GM18873 (cell line): Measurements from ENCODE around the gene NR1H4.
"Not testable (repeated sequence)": the region's sequence is repeated elsewhere in the genome, so short reads cannot be mapped to it uniquely, and the experiment has no call there.

Source experiments
- ATAC-seq: cut with Tn5 transposase; IDR thresholded peaks from one replicate; pipeline ENCODE4 v1.9.1; 2021; ENCODE audit warnings: mild to moderate bottlenecking, moderate library complexity, moderate number of reproducible peaks; ENCODE audit not compliant: unreplicated experiment, low FRiP score

Gene NR1H4

DNA sequence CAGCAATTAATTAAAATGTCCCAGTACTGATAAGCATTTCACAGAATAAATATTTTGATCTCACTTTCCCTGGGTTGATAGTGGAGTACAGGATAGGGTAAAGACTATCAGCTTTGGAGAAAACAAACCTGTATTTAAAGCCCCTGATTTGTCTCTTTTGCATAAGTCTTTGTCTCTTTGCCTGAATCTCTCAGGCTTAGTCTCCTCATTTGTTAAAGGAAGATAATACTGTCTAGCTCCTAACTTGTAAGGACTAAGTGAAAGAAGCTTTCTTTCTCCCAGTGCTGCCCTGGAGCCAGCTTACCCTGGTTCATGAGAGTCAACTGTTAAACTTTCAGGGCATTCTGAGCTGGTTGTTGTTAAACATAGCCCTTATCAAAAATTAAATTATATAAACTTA is 5.5 kb upstream of the NR1H4 start:
- no peak for ATAC-seq

DNA sequence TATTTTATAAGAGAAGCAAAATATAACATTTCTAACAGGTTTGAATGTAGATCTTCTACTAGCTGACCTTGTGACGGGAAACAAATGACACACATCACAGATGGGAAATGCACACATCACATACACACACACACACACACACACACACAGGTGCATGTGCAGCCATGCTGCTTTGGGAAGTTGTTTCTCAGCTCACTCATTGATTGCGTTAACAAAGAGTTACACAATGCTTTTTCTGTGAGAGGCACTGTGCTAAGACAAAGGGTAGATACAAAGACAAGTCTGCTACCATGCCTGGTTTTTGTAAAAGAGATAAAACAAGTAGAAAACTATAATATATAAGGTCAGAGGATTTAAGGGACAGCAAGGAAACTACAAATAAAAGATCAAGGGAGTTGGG is 1.3 kb upstream of the NR1H4 start:
- ATAC-seq: no peak

DNA sequence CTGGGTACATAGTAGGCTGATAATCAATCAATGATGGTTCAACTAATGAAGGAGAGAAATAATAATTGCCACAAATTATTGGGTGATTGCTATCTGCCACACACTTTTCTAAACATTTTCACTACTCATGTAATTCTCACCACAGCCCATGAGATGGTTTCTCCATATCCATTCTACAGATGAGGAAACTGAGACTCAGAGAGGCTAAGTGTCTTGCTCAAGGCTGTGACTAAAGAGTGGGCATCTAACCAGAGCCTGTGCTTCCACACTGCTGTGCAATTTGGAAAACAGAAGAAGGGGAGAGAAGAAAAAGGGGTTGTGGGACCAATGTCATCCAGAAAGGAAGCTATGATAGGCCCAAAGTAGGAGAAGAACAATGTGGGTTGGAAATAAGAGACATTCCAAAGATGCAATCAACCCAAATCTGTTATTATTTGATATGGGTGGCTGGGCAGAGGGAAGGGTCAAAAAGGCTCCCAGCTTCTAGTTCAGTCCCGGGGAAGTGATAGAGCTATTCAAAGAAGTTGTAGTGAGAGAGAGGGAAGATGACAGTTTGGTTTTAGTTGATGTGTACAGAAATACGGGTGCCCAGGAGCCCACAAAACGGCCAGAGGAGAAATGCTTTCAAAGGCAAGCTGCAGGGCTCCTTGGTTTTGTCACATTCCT is 483 bp upstream of the NR1H4 start:
- no peak for ATAC-seq

DNA sequence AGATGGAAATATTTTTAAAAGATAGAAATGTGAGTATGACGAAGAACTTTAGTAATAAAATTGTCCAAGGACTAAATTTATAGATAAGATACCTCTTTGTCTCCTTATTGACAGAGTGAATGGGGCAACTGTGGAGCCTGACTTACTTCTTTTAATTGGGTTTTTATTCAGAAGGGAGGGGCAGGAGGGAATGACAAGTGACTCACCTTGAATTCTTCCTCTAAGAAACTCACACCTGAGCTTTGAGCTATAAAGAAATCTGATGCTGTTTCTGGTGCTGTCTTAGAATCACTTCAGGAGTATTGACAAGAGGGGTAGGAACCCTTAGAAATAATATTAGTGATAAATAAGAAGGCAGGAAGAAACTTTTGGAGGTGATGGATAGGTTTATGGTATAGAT is 951 bp downstream of the NR1H4 start:
- ATAC-seq: no peak

DNA sequence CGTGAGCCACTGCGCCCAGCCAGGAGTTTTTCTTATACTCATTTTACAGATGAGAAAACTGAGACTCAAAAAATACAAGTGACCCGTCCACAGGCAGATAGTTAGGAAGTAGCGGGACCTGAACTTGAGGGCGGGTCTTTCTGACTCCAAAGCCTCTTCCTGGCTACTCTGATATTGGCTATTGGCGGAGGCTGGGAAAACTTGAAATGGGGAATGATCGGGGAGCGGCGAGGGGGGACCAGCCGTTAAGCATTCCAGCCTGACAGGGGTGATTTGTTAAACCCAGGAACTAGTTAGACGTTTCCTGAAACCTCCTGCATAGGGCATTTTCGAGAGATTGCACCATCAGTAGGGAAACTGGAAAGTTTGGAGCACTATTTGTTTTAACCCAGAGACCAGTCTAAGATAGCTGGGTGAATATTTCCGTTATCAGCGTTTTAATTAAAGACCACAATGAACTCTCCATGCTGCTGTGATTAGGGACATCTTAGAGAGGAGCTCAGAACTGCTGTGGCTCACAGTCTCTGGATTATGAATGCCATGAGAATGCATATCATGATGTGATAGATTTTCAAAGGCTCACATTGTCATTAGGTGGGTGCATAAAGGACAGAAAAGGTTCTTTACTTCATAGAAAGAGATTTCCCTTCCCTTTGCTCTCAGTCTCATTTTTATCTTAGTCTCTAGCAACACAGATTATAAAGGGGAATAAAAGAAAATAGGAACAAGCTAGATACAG is 2.5 kb downstream of the NR1H4 start:
- ATAC-seq: no peak

DNA sequence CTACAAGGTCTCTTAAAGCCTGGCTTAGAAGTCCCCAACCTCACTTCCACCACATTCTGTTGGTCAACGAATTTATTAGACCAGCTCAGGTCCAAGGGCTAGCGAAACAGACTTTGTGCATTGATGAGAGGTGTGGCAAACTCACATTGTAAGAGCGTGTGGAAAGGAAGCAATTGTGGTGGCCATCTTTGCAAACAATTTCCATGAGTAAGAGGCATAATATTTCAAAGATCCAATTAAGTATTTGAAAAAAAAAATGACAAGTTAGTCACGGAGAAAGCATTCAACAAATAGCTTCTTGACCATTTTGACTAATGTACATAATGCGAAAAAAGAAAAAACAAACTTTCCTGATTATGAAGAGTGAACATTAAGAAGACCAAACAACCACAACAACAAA is 7.4 kb downstream of the NR1H4 start:
- no peak for ATAC-seq

DNA sequence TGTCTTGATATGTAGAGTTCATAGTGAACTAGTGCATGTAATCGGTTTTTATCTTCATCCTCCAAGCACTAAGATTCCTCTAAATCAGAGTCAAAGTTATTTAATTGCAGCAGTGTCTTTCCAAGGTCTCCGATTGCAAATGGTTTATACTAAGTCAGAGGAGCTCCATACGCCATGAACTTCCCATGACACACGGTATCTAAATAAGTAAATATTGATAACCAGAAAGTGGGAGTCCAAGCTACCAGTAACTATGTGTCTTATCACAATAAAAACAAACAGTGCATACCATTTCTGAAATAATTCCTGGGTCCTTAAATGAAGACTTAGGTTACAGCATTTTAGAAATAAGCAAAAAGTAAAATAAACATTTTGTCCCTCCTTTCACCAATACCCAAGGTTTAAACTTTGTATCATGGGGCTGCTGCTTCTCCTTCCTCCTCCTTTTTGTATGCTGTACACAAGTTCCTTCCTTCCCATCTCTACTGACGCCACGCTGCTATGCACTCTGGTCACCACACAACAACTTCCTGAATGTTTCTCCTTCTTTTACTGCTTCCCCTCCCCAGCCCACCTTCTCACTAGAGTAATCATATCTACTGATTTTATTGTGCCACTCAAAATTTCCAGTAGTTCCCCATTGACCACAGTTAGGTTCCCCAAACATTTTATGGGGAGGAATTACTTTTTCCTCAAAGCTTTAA is 10.7 kb downstream of the NR1H4 start:
- no peak for ATAC-seq

DNA sequence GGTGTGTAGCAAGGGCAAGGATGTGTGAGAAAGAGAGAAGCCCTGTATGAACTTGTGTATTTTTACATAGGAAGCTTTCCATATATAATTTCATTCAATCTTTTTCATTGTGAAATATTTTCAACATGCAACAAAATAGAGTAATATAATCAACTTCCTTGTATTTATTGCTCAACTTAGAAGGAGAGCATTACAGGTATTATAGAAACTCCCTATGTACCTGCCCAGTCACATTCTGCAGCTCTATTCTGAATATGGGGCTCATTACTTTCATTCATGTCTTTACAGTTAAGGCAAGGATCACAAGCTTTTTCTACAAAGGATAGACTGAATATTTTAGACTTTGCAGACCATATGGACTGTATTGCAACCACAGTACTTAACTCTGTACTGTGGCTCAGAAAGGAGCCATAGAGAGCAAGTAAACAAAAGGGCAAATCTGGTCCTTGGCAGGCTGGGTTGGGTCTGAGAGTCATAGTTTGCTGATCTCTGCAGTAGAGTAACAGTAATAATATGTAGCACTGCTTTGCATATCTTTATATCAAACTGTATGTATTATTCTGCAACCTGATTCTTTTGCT is 11.3 kb downstream of the NR1H4 start:
- no peak for ATAC-seq

DNA sequence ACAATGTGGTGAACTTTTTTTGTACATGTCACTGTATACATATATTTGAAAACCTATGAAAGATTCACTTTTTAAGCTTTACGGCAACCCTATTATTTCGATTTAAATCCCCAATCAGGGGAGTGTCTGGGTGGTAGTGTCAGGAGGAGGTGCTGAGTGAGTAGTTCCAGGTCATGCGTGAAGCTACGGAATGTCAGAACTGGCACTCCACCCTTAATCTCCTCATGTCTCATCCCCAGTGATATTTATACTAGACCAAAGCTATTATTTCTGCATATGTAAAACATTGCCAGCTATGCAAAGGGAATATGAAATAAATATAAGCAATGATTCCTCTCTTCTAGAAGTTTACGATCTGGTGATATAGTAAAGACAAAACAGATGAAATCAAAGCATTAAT is 12.3 kb downstream of the NR1H4 start:
- no peak for ATAC-seq

DNA sequence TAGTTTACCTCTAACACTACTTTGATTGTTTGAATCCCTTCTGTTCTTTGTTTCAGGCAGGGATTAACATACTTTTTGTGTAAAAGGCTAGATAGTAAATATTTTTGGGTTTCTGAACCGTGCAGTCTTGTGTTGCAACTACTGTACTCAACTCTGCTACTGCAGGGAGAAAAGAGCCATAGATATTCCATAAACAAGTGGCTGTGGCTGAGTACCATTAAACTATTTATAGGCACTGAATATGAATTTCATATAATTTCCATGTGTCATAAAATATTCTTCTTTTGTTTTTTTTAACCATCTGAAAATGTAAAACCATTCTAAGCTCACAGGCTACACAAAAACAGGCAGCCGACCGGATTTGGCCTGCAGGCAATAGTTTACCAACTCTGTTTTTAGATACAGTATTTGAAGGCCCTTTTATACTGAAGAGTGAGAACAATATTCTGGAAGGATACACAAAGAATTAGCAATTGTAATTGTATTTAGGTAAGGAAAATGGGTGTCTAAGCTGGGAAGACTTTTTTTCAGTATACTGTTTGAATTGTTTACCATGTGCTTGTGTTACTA is 15.7 kb downstream of the NR1H4 start:
- no peak for ATAC-seq

DNA sequence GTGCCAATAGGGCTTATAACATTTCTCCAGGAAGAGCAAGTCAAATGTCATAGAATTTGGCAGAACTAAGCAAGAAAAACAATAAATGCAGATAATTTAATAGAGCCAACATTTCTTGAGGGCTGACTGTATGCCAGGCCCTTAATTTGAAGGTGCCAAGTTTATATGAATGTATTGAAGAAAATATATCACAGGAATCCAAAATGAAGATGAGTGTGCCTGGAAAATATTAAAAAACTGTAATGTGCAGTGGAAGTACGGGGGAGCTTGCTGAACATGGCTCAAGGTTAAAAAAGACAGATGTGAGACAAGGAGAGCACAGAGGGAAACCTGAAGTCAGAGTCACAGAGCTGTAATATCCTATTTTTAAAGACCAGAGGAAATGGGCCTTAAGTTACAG is 16.4 kb downstream of the NR1H4 start:
- ATAC-seq: no peak

DNA sequence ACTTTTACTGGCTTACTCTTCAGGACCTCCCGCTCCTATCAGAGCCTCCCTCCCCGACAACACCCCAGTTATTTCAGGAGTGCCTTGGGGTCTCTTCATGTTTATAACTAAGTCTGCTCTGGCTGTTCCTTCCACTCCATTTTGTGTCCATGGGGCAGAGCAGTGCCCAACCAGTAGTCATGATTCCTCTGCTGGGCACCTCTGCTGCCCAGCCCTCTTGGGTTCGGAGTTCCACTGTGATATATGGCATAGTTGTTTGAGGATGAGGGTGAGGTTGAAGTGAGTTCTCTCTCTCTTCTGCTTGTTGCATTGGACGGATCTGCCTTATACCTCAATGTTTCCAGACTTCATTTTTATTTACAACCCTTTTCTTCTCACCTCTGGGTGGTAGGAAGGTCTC is 17.4 kb downstream of the NR1H4 start:
- no peak for ATAC-seq

DNA sequence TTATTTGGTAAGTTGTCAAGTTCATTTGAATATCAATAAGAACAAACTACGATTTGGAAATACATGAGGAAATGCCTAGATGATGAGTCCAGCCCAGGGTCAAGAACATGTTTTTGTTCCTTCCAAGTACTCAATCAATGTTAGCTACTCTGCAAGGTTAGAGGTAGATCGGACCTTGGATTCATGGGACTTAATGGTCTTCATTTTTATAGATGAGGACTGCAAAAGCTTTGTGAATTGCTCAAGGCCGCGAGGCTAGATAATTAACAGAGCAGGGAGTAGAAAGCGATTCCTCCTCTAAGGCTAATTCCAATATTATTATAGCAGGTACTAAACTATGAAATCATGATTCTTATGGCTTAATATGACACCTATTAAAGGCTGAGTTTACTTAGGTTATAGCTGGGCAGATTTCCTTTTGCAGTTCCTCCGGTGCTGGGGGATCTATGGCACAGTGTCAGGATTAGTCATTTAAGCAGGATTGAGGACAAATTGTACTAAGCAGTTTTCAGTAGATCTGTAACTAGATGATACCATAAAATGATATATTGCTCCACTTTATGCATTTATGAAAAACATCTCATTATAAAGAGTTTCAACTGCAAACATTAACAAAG is 19.8 kb downstream of the NR1H4 start:
- no peak for ATAC-seq

DNA sequence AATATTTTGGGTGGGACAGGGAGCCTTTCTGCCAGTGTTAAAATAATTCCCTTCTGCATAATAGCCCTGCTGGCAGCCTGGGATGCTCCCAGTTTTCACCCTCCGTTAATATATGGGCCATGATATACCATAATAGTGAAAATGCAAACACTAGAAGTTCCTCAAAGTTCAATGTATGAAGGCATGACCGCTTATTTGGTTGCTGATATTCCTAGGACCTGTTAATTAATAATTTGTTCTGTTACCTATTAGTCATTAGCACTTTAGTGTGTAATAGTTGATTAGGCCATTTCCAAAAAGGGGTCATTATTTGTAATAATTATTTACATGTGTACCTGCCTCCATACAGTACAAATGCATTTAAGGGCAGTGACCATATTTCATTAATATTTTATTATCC is 20.4 kb downstream of the NR1H4 start:
- no peak for ATAC-seq

DNA sequence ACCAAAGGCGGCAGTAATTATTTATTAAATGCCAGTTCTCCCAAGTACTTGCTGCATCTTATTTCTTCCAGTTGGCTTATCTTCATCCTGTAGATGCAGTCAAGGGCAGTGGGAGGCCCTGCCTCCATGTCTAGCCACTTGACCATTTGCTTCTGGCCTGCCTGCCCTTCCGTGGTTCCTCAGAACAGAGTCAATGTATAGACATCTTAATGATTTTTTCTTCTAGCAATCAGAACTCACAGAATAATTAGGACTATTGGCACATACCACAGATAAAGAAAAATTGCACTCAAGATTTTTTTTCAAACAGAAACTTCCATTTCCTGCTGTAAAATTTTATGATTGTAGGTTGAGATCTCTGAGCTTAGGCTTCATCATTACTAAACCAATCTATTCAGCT is 20.9 kb downstream of the NR1H4 start:
- ATAC-seq: no peak

DNA sequence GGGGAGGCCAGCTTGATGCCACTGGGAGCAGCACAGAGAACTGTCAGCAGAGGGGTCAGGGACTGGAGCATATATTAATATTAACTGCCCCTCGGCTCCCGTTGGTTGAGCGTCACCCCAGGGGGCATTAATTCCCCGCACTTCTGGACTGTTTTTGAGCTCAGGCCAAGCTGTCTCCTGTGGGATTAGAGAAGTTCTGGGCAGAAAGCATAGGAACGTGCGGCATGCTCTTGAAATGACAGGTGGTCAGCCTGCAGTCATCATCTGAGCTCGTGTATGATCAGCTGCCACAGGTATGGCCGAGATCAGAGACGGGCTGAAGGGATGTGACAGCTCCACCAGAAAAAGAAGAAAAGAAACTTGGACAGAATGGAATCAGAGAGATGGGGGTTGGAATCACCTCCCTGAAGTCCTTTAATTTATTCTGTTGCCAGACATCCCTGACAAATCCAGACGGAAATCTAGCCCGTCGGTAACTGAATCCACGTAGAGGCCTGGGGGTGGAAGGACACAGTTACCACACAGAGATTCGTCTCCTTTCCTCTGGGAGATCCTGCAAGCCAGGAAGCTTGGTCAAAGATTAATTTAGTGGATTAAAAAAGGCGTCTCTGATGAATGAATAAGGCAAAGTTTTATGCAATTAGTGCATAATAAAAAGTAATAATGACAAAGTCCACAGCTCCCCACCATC is 23.6 kb downstream of the NR1H4 start:
- no peak for ATAC-seq

DNA sequence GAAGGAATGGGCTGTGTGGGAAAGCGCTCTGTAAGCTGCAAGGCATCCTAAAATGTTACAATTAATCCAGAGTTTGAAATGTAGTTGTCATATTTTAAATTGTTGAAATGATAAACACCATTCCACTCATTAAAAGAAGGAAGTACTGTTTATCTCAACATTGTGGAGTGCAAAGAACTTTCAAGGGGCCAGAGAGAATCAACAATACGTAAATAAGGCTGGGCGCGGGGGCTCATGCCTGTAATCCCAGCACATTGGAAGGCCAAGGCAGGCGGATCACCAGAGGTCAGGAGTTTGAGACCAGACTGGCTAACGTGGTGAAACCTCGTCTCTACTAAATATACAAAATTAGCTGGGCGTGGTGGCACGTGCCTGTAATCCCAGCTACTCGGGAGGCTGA is 24.5 kb downstream of the NR1H4 start:
- no peak for ATAC-seq

DNA sequence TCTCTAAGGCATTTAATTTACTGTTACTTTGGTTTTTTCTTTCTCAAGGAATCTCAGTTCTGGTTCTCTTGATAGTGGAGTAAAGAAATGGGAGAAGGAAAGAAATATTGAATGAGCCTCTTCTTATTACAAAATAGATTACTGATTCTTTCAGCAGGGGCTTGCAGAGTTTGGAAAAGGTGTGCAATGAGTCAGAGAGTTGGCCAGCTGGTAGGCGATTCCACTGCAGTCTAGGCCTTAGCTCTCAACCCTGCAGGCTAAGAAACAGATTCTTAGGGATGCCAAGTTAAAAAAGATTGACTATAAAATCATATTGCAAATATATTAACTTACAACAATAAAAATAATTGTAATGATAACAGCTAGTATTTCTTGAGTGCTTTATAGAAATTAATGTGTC is 25.8 kb downstream of the NR1H4 start:
- no peak for ATAC-seq

DNA sequence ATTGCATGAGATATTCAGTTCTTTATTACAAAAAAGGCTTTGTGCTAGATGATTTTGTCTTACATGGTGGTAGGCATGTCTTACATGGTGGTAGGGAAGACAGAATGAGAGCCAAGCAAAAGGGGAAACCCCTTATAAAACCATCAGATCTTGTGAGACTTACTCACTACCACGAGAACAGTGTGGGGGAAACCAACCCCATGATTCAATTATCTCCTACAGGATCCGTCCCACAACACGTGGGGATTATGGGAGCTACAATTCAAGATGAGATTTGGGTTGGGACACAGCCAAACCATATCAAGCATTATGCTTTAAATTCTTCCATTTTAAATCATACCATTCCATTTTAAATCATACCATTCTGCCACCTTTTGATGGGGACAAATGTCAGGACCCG is 29.1 kb downstream of the NR1H4 start:
- not testable (repeated sequence) for ATAC-seq

DNA sequence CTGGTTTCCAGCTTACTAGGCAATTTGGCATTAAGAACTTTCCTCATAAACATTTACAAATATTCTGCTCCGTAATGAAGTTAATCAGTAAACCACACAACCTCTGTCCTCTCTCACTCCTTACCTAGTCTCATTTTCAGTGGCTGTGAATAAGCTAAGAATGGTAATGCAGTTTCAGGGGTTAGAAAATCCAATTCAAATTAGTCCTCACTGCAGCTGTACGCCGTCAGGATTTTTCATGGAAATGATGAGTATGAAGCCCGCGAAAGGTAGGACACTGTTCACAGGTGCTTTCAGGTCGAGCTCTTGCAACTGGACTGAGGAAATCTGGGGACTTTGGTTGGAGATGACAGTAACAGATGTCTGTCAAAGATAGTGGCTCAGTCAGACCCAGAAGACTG is 29.6 kb downstream of the NR1H4 start:
- no peak for ATAC-seq
